Measurements from ENCODE around the gene ADAM19.

ADAM19 gene, protein sequence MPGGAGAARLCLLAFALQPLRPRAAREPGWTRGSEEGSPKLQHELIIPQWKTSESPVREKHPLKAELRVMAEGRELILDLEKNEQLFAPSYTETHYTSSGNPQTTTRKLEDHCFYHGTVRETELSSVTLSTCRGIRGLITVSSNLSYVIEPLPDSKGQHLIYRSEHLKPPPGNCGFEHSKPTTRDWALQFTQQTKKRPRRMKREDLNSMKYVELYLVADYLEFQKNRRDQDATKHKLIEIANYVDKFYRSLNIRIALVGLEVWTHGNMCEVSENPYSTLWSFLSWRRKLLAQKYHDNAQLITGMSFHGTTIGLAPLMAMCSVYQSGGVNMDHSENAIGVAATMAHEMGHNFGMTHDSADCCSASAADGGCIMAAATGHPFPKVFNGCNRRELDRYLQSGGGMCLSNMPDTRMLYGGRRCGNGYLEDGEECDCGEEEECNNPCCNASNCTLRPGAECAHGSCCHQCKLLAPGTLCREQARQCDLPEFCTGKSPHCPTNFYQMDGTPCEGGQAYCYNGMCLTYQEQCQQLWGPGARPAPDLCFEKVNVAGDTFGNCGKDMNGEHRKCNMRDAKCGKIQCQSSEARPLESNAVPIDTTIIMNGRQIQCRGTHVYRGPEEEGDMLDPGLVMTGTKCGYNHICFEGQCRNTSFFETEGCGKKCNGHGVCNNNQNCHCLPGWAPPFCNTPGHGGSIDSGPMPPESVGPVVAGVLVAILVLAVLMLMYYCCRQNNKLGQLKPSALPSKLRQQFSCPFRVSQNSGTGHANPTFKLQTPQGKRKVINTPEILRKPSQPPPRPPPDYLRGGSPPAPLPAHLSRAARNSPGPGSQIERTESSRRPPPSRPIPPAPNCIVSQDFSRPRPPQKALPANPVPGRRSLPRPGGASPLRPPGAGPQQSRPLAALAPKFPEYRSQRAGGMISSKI

DNA sequence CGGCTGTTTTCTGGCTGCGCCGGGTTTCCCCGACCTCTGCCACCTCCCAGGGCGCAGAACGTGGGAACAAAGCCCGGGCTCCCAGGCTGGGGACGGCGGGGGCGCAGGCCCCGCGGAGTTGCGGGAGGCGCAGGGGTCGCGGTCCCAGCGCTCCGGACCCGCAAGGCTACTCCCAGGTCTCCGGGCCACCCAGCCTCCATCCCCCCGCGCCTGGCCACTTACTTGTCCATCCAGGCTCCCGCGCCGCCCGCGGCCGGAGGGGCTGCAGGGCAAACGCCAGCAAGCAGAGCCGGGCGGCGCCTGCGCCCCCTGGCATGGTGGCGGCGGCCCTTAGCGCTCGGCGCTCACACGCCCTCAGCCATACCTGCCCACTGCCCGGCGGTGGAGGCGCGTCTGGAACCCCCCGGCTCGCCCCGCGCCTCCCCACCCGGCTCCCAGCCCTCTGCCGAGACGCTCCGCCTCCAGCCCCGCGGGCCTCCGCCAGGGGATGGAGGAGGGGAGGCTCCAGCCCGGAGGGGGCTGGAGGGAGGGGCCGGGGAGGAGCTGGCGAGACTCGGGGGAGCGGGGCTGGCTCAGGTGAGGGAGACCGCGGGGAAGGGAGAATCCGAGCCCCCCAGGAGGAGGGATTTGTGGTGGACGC, at the start of gene ADAM19:
Gene ADAM19 (minus strand): TSS at position 395 of the 640 bp plus-strand sequence. CDS start 79 bp downstream, at position 316.
- DNase-seq (ENCODE audit: low read depth in 2 of 3, low spot score in 2 of 3) = peak; percentile 18 to 25 (median 20)

DNA sequence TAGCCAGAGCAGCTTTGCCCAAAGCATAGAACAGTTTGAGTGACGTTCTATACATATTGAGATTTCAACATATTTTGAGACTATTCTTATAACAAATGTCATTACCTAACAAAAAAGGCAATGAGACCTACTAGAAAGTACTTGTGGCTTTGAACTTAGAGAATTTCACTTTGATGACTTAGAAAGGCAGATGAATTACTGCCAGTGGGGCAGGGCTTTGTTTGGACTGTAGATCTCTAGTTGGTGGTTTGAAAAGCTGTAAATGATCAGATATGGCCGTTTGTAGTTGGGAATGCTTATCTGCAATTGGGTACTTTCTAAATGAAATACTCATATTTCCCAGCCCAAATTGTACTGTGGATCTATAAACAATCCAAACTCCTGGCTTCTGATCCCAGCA, 48.6 kb upstream of the ADAM19 start:
- DNase-seq (ENCODE audit: low read depth in 2 of 3, low spot score in 2 of 3) = no peak

DNA sequence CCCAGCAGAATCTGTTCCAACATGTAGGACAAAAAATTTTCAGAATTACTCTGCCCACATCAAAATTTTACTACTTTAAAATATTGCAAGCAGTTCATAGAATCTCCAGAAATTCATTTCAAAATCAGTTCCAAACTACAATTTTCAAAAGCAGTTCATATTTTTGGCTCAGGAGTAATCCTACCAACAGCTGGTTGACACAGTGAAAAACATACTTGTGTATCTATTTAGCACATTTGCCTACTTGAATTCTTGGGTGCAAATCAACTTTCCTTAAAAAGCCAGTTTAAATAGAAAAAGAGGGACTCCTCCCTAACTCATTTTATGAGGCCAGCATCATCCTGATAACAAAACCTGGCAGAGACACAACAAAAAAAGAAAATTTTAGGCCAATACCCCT, 45.2 kb upstream of the ADAM19 start:
- no peak for DNase-seq (ENCODE audit: low read depth in 2 of 3, low spot score in 2 of 3)

DNA sequence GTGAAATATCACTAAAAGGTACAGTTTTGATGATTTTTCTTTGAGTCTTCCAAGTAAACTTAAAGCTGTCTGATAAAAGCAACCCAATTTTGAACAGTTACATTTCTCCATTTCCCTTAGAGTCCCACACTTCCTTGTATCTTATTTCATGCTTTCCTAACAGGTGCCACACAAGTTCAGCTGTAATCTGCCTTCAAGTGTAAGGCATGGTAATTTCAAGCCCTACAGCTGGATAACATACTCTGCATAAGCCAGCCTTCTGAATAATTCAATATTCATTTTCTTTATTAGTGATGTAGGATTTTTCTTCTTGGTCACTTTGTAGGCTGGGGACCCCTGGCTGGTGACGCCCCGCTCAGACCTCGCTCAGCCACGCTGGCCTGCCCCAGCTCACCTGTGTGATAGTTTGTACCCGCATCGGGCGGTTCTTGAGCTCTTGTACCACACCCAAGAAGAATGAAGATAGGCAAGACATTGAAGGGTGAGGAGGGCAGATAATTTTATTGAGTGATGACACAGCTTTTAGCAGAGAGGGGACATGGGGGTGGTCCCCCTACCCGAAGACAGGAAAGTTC, 42.7 kb upstream of the ADAM19 start:
- DNase-seq (ENCODE audit: low read depth in 2 of 3, low spot score in 2 of 3) = no peak

DNA sequence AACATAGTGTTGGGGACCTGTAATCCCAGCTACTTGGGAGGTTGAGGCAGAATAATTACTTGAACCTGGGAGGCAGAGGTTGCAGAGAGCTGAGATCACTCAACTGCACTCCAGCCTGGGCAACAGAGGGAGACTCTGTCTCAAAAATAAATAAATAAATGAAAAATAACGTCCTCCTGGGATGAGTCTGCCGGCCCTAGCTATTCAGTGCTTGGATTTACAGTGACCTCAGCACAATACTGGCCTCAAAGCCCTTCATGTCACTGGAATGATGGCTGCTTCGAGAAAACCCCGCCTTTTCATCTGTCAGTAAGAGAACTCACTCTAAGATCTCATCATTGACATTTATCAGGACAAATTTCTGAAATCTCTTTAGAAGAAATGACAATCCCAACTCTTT, 41.2 kb upstream of the ADAM19 start:
- no peak for DNase-seq (ENCODE audit: low read depth in 2 of 3, low spot score in 2 of 3)

DNA sequence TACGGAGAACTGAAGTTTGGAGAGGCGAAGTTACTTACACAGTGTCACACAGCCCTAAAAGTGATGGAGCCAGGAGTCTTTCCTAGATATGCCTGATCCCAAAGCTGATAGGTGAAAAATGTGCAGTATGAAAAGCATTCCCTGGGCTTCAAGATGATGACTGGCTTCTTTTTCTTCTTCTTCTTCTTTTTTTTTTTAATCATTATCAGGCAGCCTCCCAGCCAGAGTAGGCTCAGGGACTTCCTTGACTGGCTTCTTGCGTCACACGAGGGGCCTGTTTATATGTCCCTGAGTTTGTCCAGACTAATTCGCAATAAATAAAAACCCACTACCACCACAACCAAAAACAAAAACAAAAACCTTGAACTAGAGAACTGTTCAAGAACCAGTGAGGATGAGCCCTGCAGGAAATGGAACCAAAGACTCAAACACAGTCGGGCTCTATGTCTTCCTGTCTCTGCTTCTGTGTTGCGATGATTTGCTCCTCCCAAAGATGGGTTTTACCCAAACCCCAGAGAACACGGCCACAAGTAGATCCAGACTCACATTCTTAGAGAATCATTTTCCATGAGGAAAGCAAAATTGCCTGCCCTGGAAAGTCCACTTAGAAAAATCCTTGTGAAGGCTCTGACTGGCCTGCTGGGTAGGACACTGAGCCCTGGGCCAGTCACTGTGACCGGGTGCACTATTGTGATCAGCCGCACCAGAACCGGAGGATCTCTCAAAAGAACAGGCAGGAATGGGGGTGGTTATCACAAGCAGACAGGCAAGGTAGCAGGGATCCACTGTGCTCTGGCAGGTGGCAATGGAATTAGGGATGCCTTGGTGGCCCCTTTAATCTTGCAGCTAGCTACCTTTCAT, 38.0 kb upstream of the ADAM19 start:
- no peak for DNase-seq (ENCODE audit: low read depth in 2 of 3, low spot score in 2 of 3)

DNA sequence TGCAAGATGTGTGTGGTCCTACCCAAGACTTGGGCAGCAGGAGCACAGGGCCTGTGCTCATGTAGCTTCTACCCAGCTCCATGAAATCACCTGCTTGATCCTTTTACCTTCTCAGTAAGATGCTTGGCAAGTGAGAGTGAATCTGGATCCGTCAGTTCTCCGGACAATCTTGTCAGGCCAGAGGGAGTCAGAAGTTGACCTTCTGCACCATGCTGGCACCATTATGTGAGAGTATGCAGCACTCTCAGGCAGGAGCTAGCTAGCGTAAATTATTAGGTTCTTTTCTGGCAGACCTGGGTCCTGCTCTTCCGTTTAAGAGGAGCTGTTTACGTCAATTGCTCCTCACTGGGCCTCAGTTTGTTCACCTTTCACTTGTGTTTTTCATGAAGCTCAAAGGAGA, 37.0 kb upstream of the ADAM19 start:
- DNase-seq (ENCODE audit: low read depth in 2 of 3, low spot score in 2 of 3) = no peak

DNA sequence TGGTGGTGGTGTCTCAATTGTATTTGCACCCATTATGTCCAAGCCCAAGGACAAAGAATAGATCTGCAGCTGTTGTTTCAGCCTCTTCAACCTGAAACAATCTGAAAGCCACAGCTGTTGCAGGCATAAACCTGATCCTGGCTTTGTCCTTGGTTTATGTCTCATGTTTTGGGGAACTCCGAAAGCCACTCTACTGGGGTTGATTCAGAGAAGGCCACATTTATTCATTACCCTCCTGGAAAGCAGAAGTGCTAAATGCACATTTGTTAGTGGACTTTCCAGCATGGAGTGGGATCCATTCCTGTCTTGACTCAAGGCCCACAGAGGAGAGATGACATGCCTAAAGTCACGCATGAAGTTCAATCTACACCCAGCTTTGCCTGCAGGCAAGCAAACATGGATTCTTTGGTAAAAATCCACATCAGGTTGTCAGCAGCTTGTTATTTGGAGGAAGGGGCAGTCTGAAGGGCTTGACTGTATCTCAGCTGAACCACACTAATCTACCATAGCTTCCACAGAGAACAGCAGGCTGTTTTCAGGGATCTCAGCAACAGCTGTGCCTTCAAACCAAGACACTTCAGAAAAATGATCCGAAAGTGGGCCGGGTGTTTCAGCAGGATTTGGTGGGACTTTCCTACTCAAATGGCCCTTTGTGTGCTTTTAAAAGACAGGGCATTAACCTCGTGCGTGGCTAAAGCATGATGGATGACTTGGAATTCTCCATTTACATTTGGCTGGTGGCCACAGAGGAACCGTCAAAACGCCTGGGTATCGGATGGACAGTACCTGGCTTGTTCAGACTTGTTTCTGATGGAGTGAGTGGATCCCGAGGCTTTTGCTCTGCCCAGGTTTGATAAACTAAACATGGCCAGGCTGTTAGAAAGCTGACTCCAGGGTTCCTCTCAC, 36.2 kb upstream of the ADAM19 start:
- no peak for DNase-seq (ENCODE audit: low read depth in 2 of 3, low spot score in 2 of 3)

DNA sequence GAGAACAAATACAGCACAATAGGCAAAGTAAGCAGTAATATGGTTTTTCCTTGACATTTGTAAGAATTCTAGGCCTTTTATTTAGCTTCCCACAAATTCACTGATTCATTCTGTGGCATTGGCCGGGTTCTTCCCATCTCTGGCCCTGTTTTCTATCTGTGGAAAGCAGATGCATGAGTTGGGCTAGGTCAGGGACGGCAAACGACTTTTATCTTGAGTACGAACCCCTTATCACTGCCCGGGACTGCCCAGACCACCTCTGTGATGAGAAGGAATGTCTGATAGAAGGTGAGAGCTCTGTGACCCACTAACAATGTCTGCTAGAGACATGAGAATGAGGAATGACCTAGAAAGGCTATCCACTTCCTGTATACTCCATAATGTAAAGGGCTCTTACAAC, 35.4 kb upstream of the ADAM19 start:
- no peak for DNase-seq (ENCODE audit: low read depth in 2 of 3, low spot score in 2 of 3)

DNA sequence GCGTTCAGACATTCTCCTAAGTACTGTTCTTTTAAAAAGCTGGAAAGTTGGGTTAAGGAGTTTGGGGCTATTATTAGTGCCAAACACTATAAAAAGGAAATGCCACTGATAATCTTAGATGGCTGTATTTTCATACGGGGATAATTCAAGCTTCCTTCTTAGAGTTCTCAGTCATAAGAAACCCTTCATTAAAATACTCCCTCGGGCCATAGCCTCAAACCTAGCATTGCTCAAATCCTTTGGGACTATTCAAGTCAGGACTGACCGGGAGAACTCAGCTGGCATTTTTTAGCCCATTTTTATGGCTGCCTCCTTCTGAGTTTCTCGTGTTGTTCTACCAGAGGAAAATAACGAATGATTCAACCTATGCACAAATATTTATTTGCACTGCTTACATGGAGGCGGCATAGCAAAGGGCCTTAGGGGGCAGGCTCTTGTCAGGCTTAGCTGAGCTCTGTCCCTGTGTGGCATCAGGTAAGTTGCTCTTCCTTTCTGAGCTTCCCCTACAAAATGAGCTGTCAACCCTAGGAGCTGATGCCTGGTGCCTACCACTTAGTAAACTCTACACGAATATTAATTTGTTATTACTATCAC, 33.5 kb upstream of the ADAM19 start:
- no peak for DNase-seq (ENCODE audit: low read depth in 2 of 3, low spot score in 2 of 3)

DNA sequence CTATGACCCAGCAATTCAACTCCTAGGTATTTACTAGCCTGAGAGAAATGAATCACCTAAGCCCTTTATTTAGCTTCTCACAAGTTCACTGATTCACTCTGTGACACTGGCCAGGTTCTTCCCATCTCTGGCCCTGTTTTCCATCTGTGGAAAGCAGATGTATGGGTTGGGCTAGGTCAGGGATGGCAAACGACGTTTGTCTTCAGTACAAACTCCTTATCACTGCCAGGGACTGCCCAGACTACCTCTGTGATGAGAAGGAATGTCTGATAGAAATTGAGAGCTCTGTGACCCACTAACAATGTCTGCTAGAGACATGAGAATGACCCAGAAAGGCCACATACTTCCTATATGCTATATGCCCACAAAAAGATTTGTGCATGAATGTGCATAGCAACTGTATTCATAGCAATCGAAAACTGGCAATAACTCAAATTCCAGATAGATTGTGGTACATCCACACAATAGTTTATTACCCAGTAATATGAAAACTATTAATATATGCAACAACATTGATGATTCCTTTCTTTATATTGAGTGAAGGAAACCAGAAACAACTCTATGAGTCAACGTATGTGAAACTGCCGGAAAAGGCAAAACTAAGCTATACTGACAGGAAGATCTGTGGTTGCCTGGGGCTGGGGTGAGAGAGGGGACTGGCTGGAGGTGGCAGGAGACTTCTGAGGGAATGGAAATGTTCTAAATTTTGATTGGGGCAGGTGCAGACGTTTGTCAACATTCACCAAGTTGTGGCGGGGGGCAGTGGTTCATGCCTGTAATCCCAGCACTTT, 32.0 kb upstream of the ADAM19 start:
- DNase-seq (ENCODE audit: low read depth in 2 of 3, low spot score in 2 of 3) = peak in 1 of 3 experiments; percentile 45

DNA sequence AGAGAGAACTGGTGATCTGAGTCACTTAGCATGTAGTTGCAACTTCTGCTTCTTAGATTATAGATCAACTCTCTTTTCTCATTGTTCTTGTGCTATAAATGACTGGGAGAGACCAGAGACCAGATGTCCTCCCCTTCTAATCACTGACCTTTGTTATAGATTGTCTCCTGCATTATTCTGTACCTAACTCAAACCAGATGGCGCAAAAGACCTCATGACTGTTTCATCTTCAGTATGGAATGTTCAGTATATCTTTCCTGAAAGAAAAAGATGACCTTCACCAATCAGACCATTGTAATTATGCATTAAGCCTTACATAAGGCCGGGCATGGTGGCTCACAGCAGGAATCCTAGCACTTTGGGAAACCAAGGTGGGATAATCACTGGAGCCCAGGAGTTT, 30.5 kb upstream of the ADAM19 start:
- DNase-seq (ENCODE audit: low read depth in 2 of 3, low spot score in 2 of 3) = no peak

DNA sequence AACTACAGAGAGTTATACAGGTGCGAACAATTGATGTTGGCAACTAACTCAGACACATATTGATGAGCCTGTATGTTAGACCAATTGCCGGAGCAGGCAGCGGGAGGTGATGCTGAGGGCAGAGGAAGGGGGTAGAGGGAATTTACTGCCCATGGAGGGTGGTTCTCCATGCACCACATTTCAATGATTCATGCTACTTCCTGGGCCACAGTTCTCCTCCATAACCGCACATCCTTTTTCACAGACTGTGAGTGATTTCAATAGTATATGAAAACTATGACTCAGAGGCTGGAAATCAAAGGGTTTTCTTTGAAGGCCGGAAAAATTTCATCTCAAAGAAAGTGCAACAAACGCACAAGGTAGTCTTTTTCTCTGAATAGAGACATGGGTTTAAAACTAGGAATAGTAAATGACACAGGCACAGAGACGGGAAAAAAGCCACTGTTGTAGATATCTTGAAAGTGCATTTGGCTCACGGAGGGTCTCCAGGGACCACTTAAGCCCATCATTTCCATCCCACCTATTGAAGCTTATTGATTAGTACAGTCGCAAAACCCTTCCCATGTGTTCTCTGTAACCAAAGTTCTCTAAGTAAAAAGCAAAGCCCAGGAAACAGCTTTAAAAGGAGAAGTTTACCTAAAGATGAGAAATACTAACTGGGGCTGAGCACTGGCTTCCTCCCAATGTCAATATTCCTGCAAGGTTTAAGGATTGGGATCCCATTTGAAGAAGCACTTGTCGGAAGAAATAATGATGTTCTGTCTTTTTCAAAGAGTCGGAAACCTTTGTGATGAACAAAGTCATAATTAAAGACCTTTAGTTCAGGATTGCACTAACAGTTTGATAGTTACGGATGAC, 28.0 kb upstream of the ADAM19 start:
- no peak for DNase-seq (ENCODE audit: low read depth in 2 of 3, low spot score in 2 of 3)

DNA sequence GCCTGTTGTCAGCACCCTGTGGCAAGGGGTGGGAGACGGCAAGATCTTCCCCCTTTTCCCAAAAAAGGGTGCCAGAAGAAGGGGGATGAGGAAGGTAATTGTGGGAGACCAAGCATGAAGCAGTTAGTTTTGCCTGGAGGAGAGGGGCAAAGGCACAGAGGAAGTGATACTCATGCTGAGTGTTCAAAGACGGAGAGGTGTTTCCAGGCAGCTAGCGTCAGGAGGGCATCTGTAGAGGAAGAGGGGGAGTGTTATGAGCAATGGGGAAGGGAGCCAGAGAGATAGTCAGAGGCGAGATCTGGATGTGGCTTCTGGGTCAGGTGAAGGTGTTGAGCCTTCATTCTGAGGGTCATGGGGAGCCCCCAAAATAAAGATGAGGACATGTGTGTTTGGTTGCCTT, 26.9 kb upstream of the ADAM19 start:
- no peak for DNase-seq (ENCODE audit: low read depth in 2 of 3, low spot score in 2 of 3)

DNA sequence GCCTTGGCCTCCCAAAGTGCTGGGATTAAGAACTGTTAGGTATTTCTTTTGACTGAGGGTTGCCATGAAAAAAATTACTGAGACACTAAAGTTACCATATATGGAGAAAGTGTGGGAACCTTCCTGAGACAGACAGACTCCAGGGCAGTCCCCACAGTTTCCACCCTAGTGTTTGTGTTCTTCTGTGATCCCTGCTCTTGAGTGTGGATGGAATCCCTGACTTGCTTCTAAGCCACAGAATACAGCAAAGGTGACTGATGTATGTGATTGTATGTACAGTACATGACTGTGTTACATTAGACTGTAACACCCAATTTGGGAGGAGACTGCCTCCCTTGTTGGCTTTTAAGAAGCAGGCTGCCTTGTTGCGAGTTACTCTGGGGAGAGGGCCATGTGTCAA, 24.7 kb upstream of the ADAM19 start:
- no peak for DNase-seq (ENCODE audit: low read depth in 2 of 3, low spot score in 2 of 3)

DNA sequence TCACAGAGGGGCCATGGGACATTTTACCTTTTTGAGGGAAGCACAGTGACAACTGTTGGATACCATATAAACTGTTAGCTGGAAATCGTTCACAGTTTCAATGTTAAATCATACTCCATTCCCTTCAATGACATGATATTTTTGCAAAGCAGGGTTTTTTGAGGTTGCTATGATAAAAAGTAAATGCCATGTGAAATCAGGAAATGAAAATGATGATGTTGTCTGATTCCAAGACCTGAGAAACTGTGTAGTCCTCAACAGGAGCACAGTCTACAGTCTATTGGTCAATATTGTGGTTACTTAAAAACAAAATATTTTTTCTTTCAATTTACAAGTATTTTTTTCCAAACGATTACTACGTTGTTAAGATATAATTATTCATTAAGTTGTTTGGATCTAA, 24.0 kb upstream of the ADAM19 start:
- DNase-seq (ENCODE audit: low read depth in 2 of 3, low spot score in 2 of 3) = no peak

DNA sequence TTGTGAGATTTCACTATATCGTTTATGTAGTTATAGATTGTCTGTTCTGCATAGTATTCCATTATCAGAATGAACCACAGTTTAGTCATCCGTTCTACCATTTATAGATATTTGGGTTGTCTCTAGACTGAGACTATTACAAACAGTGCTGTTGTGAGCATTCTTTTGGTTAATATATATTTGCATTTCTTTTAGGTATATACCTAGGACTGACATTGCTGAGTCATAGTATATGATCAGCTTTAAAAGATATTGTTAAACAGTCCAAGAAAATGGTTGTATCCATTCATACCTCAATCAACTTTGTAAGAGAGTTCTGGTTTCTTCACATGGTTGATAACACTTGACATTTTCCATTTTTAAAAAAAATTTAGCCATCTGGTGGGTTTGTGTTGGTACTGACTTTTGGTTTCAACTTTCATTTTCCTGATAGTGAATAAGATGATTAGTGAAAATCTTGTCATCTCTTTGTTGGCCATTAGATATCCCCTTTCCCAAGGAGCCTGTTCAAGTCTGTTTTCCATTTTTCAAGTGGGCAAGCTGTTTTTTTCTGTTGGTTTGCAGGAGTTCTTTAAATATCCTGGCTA, 22.9 kb upstream of the ADAM19 start:
- no peak for DNase-seq (ENCODE audit: low read depth in 2 of 3, low spot score in 2 of 3)

Data from activated CD8-positive, alpha-beta memory T cell treated with anti-CD3 and anti-CD28 coated beads for 48 hours (primary cell).